ENCODE results near the gene JMY.

The JMY gene

DNA sequence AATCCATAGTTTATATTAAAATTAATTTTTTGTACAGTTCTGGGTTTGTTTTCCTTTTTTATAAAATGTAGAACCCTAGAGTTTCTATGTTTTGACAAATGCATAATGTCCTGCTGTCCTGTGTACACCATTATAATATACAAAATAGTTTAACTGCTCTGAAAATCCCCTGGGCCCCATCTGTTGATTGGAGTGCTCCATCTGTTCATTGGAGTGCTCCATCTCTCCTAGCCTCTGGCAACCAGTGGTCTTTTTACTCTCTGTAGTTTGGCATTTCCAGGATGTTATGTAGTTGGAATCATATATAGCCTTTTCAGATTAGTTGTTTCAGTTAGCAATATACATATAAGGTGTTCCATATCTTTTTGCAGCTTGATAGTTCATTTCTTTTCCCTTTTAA is 31.2 kb downstream of the JMY start:
- POLR2A ChIA-PET: no interaction called here
- no peak for DNase-seq (ENCODE audit: extremely low spot score)
- CTCF ChIA-PET: interaction anchor here (0.5 to 5.0 kb wide), 3 partner anchors 9 to 108 kb away, joined by 3 to 19 read pairs (median 3); no protein-coding TSS in a partner anchor

DNA sequence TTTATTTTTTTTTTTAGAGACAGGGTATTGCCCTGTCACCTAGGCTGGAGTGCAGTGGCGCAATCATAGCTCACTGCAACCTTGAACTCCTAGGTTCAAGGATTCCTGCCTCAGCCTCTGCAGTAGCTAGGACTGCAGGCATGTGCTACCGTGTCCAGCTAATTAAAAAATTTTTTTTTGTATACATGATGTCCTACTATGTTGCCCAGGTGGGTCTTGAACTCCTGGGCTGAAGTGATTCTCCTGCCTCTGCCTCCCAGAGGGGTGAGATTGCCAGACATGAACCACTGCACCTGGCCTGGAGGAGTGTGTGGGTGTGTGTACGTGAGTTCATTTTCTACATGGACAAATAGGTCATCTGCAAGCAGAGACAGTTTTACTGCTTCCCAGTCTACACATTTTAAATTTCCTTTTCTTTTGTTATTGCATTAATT is 33.8 kb downstream of the JMY start:
- TF ChIP-seq, protein P1, sequence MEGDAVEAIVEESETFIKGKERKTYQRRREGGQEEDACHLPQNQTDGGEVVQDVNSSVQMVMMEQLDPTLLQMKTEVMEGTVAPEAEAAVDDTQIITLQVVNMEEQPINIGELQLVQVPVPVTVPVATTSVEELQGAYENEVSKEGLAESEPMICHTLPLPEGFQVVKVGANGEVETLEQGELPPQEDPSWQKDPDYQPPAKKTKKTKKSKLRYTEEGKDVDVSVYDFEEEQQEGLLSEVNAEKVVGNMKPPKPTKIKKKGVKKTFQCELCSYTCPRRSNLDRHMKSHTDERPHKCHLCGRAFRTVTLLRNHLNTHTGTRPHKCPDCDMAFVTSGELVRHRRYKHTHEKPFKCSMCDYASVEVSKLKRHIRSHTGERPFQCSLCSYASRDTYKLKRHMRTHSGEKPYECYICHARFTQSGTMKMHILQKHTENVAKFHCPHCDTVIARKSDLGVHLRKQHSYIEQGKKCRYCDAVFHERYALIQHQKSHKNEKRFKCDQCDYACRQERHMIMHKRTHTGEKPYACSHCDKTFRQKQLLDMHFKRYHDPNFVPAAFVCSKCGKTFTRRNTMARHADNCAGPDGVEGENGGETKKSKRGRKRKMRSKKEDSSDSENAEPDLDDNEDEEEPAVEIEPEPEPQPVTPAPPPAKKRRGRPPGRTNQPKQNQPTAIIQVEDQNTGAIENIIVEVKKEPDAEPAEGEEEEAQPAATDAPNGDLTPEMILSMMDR (IDR thresholded peaks at IDR 0.05; ENCODE audit: control extremely low read depth, extremely low read depth, low read depth, missing control alignments): no peak
- ChIA-PET POLR2A (no interaction called here), CTCF (interaction anchor here (1.0 to 5.0 kb wide), 3 partner anchors 13 to 35 kb away, joined by 3 to 19 read pairs (median 3); no protein-coding TSS in a partner anchor)
- DNase-seq (ENCODE audit: extremely low spot score): no peak

More for the DNA sequence above, 31.2 kb downstream of the JMY start:
- TF ChIP-seq, protein P1 (IDR thresholded peaks at IDR 0.05; ENCODE audit: control extremely low read depth, extremely low read depth, low read depth, missing control alignments): no peak

DNA sequence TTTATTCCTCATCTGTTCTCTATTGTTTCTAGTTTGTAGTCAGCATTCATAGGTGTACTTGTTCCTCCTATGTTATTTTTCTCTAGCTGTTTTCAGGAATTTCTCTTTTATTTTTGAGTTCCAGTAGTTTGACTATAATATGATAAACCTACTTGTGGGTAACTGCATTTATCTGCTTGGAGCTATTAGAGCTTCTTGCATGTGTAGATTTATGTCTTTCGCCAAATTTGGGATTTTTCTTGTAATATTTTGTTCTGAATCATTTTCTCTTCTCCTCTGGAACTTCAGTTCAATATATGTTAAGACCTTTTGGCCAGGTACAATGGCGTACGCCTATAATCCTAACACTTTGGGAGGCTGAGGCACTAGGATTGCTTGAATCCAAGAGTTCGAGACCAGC is 37.4 kb downstream of the JMY start:
- ChIA-PET CTCF (no interaction called here), POLR2A (no interaction called here)
- TF ChIP-seq, protein P1 (IDR thresholded peaks at IDR 0.05; ENCODE audit: control extremely low read depth, extremely low read depth, low read depth, missing control alignments): no peak
- no peak for DNase-seq (ENCODE audit: extremely low spot score)

DNA sequence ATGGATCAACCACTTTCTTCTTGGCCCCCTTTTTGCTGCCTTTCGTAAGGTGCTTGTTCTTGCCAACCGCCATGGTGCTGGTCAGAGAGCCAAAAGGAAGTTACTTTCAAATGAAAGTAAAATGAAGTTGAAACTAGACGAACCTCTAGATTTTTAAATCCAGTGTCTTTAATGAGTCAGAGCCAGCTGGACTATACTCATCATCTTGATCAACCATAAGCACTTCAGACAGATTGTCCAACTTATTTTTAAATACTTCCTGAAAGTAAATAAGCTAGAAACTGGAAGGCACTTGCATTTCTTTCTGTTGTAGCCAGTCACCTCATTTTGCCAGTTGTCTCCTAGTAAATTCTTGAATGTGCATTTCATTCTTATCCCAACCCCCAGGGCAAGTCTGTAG is 48.9 kb downstream of the JMY start:
- CTCF ChIA-PET: no interaction called here
- no peak for DNase-seq (ENCODE audit: extremely low spot score)
- POLR2A ChIA-PET: no interaction called here
- TF ChIP-seq, protein P1 (IDR thresholded peaks at IDR 0.05; ENCODE audit: control extremely low read depth, extremely low read depth, low read depth, missing control alignments): no peak

DNA sequence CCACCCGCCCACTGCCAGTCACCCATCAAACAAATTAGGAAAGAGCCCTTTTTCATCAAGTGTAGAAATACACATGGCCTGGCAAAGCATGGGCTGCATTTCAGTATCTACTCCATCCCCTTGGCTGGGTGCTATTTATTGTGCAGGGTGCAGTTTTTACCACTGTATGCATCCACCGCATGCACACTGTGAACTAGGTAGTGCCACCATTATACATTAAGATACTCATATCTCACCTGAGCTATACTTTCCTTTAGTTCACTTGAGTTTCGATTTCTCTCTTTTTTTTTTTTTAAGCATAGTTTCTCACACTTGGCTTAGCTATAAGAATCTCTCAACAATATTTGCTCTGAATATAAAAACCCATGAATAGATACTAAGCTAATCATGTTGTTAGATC is 49.4 kb downstream of the JMY start:
- TF ChIP-seq, protein P1 (IDR thresholded peaks at IDR 0.05; ENCODE audit: control extremely low read depth, extremely low read depth, low read depth, missing control alignments): no peak
- ChIA-PET POLR2A (no interaction called here), CTCF (interaction anchor here (1.4 kb wide), 1 partner anchor 19 kb away, joined by 3 read pairs; no protein-coding TSS in a partner anchor)
- DNase-seq (ENCODE audit: extremely low spot score): no peak

DNA sequence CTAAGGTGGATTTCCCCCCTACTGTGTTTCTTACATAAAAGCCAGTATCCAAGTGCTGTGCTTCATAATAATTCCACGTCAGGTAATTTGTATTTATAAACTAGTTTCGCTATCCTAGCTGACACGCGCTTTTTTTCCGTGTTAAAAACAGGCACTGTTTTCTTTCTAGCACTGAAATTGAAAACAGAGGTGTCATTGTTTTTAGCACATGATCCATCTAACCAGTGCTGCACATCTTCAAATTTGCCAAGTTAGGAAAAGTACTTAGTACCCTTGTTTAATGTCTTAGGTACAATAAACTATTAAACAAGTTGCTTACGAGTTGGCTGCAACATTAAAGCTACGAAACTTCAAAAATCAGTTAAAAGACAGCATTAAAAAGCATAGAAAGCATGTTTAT is 49.9 kb downstream of the JMY start:
- CTCF ChIA-PET: interaction anchor here (1.2 to 1.4 kb wide), 3 partner anchors 9 to 20 kb away, joined by 3 to 5 read pairs (median 3); no protein-coding TSS in a partner anchor
- POLR2A ChIA-PET: no interaction called here
- no peak for DNase-seq (ENCODE audit: extremely low spot score)
- TF ChIP-seq, protein P1 (IDR thresholded peaks at IDR 0.05; ENCODE audit: control extremely low read depth, extremely low read depth, low read depth, missing control alignments): no peak
